Erythroblast (primary cell): ENCODE measurements around the gene NRP1.

Experiments used
- DNase-seq, 2 experiments: peaks; one replicate each; lab custom pipeline; 2025; lab: John Stamatoyannopoulos, UW
- GATA1 ChIP-seq: IDR thresholded peaks from 2 replicates; pipeline ENCODE4 v1.6.1; 2011; ENCODE audit warnings: low read depth, mild to moderate bottlenecking, control low read depth, low read length, moderate library complexity
- POLR2A ChIP-seq: IDR thresholded peaks from 2 replicates; pipeline ENCODE4 v1.6.1; 2011; ENCODE audit warnings: mild to moderate bottlenecking, low read length

NRP1 gene

DNA sequence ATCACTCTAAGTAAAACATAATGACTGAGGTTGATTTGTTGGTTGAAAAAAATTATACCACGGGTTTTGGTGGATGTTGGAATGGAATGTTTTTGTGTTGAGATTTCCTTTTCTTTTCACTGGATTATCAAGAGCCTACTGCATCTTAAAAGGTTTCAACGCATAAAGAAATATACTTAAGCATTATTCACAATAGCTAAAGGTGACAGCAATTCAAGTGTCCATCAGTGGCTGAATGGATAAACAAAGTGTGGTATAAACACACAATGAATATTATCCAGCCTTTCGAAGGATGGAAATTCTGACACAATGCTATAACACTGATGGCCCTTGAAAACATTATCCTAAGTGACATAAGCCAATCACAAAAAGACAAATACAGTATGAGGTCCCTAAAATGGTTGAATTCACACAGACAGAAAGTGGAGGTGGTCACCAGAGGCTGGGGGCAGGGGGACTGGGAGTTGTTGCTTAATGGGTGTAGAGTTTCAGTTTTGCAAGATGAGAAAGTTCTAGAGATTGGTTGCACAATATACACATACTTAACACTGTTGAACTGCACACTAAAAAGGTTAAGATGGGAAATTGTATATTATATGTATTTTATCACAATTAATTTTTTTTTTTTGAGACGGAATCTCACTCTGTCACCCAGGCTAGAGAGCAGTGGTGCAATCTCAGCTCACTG lies 122.3 kb downstream of the NRP1 start:
- DNase-seq: no peak
- TF ChIP-seq POLR2A (no peak), GATA1 (no peak)

- DNase-seq: no peak
- TF ChIP-seq POLR2A (no peak), GATA1 (no peak)
Measured at GRCh38 chr10:33211106-33211878, 123.2 kb downstream of the NRP1 start.

DNA sequence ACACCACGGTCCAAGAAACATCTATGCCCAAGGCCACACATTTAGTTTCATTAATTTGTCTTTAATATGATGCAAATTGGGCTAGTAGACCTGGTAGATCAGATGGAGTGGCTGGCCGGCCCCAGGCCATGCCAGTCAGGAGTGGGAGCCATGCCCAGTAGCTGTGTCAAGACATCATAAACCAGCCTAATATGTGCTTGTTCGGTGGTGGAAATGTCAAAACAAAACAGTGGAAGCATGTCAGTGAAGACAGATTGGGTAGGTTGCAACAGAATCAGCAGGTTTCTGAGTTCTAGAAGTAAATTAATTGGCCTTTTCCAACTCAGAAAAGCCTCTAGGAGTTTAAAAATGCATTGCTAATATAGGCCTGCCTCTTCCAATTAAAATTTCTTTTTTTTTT lies 124.7 kb downstream of the NRP1 start:
- TF ChIP-seq POLR2A (no peak), GATA1 (no peak)
- DNase-seq: no peak

DNA sequence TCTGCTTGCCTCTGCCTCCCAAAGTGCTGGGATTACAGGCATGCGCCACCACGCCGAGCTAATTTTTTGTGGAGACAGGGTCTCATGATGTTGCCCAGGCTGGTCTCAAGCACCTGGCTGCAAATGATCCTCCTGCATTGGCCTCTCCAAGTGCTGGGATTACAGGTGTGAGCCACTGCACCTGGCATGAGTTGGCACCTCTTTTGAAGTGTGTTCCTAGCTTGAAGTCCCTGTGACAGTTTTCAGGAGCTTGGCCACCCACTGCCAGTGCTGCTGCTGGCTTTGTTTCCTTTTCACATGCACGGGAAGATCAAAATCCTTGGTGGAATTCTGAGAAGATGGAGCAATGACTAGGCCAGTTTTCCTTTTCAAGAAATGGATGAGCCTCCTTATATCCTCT lies 126.3 kb downstream of the NRP1 start:
- DNase-seq: no peak
- TF ChIP-seq GATA1 (no peak), POLR2A (no peak)

GRCh38 chr10:33204031-33204430 lies 130.4 kb downstream of the NRP1 start:
- TF ChIP-seq GATA1 (no peak), POLR2A (no peak)
- no peak for DNase-seq

DNA sequence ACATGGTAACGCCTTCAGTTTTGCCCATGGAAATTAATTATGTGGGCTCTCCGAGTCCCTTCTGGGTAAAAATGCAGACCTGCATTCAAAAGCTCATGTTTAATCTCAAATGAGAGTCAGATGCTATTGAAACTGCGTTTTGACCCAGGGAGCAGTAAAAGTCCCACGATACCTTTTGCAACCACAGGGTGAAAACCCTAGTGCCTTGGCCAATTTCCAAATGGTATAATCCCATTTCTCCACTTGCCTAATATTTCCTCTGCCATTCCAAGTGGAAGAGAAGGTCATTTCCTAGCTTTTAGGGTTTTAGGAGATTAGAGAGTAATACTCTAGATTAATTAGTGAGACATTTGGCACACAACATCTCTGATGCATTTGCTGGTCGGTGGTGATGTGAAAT lies 132.5 kb downstream of the NRP1 start:
- no peak for TF ChIP-seq POLR2A
- no peak for TF ChIP-seq GATA1
- DNase-seq: no peak

DNA sequence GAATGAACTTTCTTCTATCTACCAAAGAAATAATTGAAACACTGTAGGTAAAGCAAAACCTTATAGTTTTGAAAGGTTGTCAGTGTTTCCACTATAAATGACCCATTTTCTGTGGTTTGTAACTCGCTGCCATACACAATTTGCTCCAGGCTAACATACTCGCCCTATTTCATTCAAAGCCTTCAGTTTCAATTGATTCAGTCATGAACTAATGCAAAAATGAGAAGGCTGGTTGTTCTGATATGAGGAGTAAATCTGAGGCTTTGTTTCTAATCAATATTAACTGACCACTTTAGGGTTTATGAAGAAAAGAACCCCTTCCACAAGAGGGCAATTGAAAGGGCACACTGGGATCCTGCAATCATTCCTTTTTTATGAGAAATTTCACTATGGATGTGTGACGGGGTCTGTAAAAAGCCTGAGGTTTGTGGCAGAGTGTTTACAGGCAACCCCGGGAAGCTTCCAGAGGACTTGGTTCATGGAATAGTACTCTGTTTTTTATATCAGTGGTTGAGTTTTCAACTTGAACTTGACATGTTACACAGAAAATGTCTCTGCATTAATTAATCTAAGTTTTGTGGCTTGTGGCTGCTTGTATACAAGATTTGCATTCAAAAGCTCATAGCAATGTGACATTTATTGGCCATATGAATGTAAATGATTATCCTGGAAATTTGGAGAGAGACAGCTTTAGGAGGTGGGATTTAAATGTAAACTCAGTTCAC lies 133.2 kb downstream of the NRP1 start:
- DNase-seq: no peak
- no peak for TF ChIP-seq GATA1

GRCh38 chr10:33199731-33200232 lies 134.7 kb downstream of the NRP1 start:
- no peak for DNase-seq
- no peak for TF ChIP-seq GATA1
- TF ChIP-seq POLR2A: no peak

DNA sequence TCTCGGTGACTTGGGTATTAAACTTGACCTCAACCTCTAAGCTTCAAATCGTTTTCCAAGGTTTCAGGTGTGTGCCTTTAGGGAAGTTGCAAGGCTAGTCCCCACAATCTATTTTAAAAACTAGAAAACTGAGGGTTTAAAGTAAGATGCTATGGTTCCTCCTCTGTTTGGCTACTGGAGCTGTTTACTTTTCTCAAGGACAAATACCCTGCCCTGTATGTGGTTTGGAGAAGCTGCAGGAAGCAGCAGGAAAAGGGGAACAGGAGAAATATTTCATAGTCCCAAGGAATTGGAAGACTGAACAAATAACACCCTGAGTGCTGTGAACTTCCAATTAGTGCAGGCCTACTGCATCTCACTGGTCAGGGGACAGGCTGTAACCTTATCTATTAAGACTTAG lies 135.9 kb downstream of the NRP1 start:
- no peak for DNase-seq

DNA sequence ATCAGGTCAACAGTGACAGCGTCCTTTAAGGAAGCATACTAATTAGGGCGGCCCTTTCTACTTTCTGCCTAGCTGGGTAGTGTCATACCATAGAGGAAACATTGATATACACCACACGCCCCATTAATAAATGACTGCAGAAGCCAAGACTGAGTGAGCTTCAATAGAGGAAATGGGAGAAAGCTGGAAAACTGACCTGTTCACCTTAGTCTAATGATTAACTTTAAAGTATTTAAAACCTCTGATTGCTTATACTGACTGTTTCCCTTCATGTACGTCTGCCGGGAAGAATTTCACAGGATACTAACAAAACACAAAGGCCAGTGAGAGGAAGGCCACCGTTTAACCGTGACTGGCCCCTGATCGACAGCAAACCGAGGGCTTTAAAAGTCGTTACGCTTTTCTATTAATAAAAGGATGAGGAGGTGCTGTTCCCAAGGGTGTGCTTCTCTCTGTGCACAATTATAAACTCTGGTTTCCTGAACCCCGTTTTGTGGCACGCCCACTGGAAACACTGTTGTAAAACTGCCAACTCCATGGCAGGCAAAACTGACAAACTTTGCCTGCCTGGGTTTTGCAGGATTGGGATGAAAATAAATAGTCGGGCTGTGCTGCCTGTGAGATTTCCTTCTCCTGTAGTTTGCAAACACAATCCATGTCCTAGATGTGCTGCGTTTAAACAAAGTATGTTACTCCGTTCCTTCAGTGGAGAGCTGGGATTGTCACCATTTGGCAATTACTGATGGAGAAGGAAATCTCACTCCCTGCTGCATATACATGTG lies 137.6 kb downstream of the NRP1 start:
- no peak for DNase-seq
- TF ChIP-seq GATA1 (no peak), POLR2A (no peak)

More for the DNA sequence above, 135.9 kb downstream of the NRP1 start:
- TF ChIP-seq POLR2A: no peak
- no peak for TF ChIP-seq GATA1

DNA sequence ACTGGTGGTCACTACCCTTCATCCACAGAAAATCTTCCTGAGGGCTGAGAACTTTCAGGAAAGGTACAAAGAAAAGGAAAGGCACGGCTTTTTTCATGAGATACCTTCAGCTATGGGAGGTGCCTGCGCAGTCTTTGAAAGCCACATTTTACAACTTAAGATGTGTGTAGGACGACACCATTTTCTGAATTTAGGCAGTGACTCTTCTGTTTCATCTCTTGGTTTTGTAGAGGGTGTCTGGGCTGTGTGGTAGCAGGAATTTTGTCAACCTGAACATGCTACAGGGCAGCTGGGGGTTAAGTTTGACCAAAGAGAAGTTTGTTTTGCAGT lies 138.1 kb downstream of the NRP1 start:
- no peak for DNase-seq
- TF ChIP-seq GATA1 (no peak), POLR2A (no peak)

- DNase-seq: no peak
- TF ChIP-seq POLR2A (no peak), GATA1 (no peak)
Measured at GRCh38 chr10:33195608-33196376, 138.7 kb downstream of the NRP1 start.

GRCh38 chr10:33193701-33194521 lies 140.6 kb downstream of the NRP1 start:
- DNase-seq: no peak
- TF ChIP-seq POLR2A (no peak), GATA1 (no peak)
